Hematopoietic multipotent progenitor cell (in vitro differentiated cells): ENCODE measurements around the gene CACNA1I. TPM values are rescaled to one million over a fixed set of nuclear protein-coding genes. Genes with fewer than 3 reads are reported as not detected.

ENCODE experiments used
- DNase-seq, 3 donors: peaks; one replicate each; pipeline ENCODE4 v3.0.0-alpha.2; 2011 to 2015; ENCODE audit warnings: low read depth in 2 of 3, low spot score in 2 of 3
- total RNA-seq: library from RNA; depleted of rRNA; stranded (reverse); fragments of >200 nt; gene quantifications from one replicate; pipeline ENCODE4 v1.2.3, GENCODE V29; 2012

The CACNA1I gene
- total RNA-seq, 1 donor: under 0.01 TPM

DNA sequence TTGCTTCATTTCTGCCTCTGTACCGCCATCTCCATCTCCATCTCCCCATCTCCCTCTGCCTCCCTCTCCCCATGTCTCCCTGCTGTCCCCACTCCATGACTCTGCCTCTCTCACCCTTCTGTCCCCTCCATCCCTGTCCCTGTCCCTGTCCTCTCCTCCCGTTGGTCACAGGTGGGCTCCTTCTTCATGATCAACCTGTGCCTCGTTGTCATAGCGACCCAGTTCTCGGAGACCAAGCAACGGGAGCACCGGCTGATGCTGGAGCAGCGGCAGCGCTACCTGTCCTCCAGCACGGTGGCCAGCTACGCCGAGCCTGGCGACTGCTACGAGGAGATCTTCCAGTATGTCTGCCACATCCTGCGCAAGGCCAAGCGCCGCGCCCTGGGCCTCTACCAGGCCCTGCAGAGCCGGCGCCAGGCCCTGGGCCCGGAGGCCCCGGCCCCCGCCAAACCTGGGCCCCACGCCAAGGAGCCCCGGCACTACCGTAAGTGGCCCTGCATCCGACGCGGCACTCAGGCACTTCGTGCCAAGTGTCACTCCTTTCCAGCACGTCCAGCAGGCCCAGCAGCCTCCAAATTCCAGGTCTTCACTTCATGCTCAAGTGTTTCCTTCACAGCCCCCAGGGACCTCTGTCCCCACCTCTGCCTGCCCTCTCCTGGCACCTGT lies 76.0 kb downstream of the CACNA1I start:
- no peak for DNase-seq

DNA sequence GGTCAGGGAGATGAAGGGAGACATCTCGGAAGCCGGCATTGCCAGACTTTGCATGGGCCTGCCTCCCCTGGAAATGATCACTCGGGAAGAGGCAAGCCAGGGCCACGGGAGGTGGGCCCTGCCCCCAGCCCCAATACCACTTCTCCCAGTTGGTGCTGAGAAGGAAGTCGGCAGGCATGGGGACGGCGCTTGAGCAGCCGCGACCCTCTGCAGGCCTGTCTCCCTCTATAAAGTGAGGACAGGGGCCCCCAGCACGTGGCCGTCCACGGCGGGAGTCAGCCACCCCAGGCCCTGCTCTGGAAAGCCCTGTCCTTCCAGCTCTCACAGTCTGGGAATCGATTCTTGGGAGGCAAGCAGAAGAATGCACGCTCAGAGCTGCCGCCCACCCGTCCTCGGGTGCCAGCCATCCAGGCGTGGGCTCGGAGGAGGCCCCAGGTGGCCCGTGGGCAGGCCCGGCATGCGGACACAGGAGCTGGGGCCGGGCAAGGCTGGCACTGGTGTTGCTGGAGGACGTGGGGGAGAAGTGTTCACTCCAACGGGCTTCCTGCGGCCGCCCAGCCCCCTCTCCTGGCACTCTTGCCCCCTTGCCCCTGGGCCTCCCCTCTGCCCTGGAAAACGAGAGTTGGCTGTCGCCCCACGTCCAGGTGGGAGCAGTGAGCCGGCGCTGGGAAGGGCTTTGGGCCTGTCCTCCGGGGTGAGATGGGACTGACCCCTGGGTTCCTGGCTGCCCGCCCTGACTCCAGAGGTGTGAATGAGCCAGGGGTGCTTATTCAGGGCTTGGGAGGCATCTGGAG lies 77.5 kb downstream of the CACNA1I start:
- DNase-seq: no peak

DNA sequence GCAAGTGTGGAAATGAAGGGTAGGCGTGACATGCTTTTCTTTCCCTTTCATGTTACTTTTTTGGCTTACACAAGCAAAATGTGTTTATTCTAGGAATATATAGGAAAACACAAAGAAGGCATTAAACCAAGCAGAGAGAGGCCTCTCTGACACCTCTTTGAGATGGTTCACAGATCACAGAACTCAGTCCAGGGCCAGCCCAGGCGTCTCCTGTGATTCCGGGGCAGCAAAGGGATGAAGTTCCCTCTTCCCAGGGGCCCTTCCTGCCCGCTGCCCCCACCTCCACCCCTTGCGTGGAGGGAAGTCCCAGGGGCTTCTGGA lies 78.0 kb downstream of the CACNA1I start:
- no peak for DNase-seq

DNA sequence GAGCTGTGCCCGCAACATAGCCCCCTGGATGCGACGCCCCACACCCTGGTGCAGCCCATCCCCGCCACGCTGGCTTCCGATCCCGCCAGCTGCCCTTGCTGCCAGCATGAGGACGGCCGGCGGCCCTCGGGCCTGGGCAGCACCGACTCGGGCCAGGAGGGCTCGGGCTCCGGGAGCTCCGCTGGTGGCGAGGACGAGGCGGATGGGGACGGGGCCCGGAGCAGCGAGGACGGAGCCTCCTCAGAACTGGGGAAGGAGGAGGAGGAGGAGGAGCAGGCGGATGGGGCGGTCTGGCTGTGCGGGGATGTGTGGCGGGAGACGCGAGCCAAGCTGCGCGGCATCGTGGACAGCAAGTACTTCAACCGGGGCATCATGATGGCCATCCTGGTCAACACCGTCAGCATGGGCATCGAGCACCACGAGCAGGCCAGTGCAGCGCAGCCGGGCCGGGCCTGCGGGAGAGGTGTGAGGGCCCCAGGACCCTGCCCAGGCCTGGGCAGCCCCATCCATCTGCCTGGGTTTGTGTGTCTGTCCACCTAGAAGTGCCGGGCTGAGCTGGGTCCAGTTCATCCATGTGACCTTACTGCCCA lies 79.0 kb downstream of the CACNA1I start:
- DNase-seq: no peak

DNA sequence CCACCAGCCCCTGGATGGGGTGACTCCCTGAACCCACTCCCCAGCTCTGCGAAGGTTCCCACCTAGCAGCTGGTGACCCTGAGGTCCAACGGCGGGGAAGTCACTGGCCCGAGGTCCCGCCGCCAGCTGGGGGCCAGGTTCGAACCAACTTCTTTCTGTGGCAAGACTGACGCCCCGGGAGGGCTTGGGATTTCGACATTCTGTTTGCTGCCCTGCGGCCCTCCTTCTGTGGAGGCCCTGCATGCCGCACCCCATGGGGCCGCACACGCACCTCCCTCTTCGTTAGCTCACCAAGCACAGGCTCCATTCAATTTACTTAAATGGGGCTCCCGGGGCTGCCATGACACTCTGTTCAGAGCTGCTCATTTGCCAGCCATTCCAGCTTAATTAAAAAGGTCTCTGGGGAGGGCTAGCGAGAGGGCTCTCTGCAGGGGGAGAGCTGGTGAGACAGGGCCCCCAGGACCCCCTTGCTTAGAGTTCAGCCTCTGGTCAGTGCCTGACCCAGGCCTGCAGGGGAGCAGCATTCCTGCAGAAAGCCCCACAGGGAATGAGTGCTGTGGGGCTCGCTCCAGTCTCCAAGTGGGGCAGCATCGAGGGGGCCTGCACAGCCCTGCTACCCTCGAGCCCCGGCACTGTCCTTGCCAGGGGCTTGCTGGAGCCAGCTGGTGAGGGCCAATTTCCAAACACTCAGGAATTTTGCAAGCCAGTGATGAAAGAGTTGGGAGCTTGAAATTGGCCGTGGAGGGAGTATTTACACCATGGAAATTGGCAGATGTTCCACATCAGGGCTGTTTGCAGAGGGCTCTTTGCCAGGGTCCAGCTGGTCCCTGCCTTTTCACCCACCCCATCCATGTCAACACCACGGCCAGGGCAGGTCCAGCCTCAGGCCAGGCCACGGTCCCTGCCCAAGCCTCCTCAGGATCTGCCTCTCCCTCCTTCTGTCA lies 80.8 kb downstream of the CACNA1I start:
- DNase-seq: no peak

DNA sequence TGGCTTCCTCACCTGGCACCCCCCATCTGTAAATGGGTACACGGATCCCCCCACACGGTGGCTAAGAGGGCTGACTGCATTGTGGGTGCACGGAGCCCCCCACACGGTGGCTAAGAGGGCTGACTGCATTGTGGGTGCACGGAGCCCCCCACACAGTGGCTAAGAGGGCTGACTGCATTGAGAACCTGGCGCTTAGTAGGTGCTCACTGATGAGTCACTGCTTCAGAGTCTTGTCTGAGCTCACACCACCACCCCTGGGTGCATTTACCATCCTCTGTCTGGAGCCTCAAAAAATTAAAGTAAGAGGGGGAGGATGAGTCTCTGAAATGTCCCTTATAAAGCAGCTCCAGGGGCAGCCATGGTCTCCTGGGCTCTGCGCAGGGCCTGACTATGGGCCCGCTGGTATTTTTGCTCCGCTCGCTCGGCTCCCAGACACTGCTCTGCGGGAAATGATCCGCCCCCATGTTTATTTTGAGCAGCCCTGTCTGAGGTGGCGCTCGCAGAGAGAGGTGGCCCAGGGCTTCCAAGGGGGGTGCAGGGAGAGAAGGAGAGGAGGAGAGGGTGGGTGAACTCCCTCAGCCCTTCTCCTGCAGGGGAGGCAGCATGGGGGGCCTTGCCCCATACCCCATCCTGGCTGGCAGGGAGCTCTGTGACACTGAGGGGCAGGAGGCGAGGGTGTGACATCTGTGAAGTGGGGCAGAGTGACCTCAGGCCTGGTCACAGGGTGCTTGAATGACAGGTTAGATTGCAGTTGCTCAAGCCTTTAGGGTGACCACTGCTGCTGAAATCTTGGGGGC lies 82.6 kb downstream of the CACNA1I start:
- no peak for DNase-seq

DNA sequence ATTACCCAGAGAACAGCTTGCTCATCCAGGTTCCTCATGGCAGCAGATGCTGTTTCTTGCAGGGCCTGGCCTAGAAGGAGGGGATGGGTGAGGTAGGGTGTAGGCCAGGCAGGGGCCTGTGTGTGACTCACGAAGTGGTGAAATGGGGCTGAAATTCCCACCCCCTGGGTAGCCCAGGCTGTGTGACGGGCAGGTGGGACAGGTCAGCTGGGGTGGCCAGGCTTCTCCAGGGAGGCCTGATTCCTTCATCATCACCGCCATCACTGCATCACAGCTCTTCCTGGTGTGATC lies 83.2 kb downstream of the CACNA1I start:
- DNase-seq: no peak

DNA sequence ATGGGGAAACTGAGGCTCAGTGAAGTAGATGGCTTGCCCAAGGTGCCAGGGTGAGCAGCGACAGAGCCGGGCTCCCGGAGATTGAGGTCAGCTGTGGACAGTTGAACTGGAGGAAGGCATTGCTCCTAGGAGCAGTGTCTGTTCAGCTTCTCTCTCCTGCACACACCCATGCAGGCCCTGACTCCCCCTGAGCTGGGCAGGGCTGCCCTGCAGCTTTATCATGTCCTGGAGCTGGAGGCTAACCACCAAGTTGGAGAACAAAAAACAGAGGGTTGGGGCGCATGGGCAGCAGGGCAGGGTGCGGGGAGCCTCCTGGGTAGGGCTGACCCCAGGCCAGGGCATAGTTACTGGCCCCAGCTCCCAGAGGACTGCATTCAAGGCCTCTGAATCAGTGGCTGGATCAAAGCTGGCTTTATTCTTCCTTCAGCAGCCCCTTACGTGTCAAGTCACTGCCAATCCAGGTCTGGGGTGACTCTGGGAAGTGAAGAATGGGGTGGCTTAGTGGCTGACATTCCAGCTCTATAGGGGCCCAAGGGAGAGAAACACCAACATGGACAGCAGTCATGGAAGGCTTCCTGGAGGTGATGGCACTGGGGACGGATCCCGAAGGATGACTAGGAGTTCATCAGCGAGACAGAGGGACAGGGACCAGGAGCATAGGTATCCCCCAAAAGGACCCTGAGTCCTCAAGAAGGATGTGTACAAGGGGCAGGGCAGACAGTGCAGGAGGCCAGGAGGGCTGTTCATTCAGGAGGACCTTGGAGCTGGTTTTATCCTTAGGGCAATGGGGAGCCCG lies 83.8 kb downstream of the CACNA1I start:
- DNase-seq: no peak

DNA sequence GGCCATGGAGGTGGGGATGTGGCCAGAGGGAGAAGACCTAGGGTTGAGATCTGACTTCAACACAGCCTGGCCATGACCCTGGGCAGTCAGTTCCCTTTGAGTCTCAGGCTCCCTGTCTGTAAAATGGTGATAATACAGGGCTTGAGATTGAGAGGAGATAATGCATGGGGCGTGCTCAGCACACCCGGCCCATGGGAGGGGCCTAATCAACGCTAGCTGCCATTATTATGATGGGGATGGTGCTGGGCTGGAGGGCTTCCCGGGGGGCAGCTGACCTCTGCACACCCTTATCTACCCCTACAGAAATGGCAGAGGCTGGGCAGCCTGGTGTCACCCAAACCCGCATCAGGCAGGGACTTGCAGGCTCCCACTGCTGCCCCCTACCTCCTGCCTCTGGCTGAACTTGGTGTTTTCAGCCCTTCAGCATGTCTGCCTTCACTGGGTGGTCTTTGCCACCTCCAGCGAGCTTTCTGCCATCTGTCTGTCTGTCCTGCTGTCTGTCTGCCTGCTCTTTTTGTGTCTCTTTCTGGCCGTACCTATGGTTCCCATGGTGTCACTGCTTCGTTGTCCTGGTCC lies 84.5 kb downstream of the CACNA1I start:
- no peak for DNase-seq

DNA sequence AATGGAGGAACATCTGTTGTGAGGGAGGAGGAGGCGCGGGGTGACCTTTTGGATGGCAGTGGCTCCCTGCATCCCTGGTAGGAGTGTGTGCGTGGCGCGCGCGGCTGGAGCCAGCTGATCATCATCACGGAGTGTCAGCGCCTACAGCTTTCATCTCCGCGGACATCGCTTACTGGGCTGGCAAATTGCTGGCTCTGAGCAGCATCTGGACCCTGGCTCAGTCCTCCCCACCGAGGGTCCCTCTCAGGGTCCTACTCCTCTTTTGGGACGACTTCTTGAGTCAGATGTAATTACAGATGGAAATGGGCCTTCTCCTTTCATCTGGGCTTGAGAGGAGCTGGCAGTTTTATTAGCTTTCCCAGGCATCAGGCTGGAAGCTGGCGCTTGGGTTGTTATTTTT lies 85.3 kb downstream of the CACNA1I start:
- DNase-seq: no peak

DNA sequence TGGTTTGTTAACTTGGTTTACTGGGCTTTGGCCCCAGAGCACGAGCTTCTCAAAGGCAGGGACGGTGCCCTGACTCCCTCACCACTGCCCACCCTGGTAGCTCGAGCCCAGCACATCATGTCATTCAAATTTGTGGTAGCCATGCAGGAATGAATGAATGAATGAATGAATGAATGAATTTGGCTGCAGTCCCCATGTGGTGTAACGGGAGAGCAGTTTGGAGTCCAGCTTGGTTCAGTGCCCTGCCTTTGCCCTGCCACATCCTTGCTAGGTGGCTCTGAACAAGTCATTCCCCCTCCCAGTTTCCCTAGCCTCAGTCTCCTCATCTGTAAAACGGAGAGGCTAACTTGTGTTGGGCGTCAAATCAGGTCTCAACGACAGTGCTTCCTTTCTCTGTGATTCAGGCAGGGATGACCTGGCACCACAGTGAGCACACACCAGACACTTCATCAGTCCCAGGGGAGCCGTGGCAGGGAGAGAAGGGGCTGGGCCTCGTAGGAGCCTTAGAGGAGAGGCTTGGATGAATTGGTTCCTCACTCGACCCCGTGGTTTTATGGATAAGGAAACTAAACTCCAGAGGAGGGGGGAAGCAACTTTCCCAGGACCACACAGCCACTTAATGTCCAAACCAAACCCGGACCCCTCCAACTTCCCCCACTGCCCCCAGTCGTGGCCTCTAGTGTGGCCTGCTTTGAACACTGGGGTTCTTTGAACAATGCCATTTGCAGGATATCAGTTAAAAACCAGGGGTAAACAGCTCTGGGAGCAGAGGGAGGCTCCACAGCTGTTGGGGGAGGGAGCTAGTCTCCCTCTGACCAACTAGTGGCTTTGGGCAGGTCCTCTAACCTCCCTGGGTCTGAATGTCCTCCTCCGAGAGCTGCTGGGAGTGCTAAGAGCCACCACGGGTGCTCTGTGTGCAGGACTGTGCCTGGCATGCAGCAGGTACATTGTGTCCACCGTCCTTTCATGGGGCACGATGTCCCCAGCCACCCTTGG lies 86.2 kb downstream of the CACNA1I start:
- DNase-seq: no peak

DNA sequence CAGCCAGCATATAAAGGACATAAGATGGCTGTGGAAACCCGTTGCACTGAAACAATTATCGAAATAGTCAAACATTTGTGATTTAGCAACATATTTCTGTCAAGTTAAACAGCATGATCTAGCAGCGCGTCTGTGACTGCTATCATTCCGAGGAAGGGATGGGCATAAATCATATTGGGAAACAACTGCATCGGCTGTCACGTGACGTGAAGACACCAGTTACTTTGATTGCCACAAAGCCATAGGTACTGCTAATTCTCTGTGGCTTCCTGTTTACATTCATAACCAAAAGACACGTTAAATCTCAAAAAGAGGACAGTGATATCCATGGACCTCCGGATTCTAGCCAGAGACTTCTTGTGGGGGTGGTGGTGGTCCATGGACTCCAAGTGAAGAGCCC lies 87.8 kb downstream of the CACNA1I start:
- peak in 1 of 3 donors; percentile 15 for DNase-seq

DNA sequence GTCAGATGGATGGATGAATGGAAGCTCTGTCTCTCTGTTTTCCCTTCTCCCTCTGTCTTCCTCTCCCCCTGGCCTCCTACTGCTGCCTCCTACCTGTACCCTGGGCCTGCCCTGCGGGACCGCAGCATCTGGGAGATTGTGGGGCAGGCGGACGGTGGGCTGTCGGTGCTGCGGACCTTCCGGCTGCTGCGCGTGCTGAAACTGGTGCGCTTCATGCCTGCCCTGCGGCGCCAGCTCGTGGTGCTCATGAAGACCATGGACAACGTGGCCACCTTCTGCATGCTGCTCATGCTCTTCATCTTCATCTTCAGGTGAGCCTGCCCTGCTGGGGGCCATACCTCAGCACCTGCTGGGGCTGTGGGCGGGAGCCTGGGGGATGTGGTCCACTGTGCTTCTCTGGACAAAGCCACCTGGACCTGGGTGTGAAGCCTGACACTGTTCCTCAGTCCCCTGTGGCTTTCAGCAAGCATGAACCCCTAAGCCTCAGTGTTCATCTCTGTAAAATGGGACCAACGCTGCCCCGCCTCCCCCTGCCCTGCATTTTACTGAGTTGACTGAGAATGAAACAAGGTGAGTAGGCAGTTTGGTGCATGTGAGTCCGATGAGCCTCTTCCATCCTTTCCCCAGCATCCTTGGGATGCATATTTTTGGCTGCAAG lies 88.4 kb downstream of the CACNA1I start:
- DNase-seq: no peak

DNA sequence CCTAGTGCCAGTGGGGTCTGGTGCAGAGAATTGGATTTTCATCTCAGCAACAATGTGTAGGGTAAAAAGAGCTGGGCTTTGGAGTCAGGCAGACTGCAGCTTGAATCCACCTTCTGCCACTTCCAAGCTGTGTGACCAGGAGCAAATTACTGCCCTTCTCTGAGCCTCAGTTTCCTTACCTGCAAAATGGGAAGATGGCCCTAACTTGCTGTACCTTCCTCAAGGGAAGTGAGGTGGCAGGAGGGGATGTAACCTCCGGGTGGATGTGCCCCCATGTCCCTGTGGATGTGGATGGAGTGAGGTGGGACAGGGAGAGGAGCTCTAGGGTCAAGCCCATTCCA lies 90.9 kb downstream of the CACNA1I start:
- no peak for DNase-seq

DNA sequence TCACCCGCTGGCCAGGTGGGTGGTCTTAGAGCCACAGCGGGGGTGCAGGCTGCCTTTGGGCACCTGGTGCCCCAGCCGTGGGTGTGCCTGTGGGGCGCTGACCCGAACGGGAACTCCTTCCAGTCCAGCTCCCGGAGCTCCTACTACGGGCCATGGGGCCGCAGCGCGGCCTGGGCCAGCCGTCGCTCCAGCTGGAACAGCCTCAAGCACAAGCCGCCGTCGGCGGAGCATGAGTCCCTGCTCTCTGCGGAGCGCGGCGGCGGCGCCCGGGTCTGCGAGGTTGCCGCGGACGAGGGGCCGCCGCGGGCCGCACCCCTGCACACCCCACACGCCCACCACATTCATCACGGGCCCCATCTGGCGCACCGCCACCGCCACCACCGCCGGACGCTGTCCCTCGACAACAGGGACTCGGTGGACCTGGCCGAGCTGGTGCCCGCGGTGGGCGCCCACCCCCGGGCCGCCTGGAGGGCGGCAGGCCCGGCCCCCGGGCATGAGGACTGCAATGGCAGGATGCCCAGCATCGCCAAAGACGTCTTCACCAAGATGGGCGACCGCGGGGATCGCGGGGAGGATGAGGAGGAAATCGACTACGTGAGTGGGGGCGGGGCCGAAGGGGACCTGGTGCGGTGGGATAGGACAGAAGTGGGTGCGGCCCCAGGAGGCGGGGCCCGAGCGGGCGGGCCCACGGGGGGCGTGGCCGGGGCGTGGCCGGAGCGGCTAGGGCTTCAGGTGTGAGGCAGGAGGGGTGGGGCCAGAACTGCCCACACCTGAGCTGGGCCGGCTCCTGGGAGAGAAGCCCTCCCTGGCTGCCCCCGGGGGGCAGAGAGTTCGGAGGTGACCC lies 91.5 kb downstream of the CACNA1I start:
- peak; percentile 45 to 65 (median 60) for DNase-seq

DNA sequence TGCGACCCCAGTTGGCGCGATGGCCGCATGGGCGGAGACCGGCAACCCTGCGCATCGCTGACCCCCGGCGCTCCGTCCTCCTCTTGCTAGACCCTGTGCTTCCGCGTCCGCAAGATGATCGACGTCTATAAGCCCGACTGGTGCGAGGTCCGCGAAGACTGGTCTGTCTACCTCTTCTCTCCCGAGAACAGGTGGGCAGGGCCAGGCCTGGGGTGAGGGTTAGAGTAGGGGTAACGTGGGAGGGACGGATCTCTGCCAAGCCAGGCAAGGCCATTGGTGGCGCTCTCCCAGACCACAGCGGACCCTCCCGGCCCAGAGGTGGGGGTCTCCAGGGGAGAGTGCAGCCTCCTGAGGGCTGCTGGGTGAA lies 92.1 kb downstream of the CACNA1I start:
- no peak for DNase-seq

DNA sequence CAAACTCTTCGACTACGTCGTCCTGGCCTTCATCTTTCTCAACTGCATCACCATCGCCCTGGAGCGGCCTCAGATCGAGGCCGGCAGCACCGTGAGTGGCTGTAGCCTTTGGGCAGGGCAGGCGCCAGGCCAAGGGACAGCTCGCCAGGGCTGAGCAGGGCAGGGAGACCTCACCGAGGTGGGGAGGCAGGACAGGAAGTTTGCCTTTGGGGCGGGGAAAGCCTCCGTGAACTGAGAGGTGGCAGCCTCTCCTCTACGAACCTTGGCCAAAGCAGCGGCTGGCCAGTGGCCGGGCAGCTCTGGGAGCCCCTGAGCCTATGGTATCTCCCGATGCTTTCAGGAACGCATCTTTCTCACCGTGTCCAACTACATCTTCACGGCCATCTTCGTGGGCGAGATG lies 93.2 kb downstream of the CACNA1I start:
- no peak for DNase-seq
